Sigmoid colon (tissue), 4 donors: ENCODE measurements around the gene CDKAL1.

Experiments
- CTCF ChIP-seq, 4 experiments: fragments of 450-650 bp in 3 of 4; fragments of 200-600 bp in 1 of 4; IDR thresholded peaks; one replicate each; pipeline ENCODE4 v1.5.1; 2016 to 2019; ENCODE audit warnings: antibody characterized with exemption in 4 of 4, mild to moderate bottlenecking in 3 of 4, moderate library complexity in 2 of 4
- EP300 ChIP-seq, 4 donors: sonication (generic); formaldehyde crosslinking; IDR thresholded peaks; one replicate each; pipeline ENCODE4 v1.6.1; 2017; ENCODE audit warnings: antibody characterized with exemption in 4 of 4
- POLR2A ChIP-seq, 2 donors: fragments of 450-650 bp; IDR thresholded peaks; one replicate each; pipeline ENCODE4 v1.6.1; 2016; ENCODE audit warnings: antibody characterized with exemption in 2 of 2, mild to moderate bottlenecking in 2 of 2, moderate library complexity in 2 of 2
- POLR2AphosphoS5 ChIP-seq, 4 donors: sonication (generic); formaldehyde crosslinking; IDR thresholded peaks; one replicate each; pipeline ENCODE4 v1.6.1; 2017; ENCODE audit warnings: antibody characterized with exemption in 4 of 4

GRCh38 chr6:20948556-20948955 is 414.3 kb downstream of the CDKAL1 start:
- TF ChIP-seq CTCF (IDR thresholded peaks at IDR 0.05) (no peak), POLR2A (IDR thresholded peaks at IDR 0.05) (no peak), POLR2AphosphoS5 (IDR thresholded peaks at IDR 0.05) (no peak), EP300 (IDR thresholded peaks at IDR 0.05) (no peak)
